ENCODE measurements around the gene LSAMP. TPM values are rescaled to one million over a fixed set of nuclear protein-coding genes. Genes with fewer than 3 reads are reported as not detected.

LSAMP gene
- total and polyA plus RNA-seq, 2 of the 4 experiments (the other 2 are of a cell fraction), result 7.9 to 8.0 TPM

- Histone ChIP-seq H3K36me3 (ENCODE audit: control insufficient read depth, insufficient read depth, low read length) (no peaks in the 10 kb centered on the region), H3K4me2 (ENCODE audit: low read depth, low read length) (no peak overlapping the region), H3K14ac (replicated peaks; ENCODE audit: low read depth, low read length) (no peak overlapping the region), H3K4ac (ENCODE audit: low read depth, low read length) (no peak overlapping the region), H3K9me3 (ENCODE audit: control insufficient read depth, insufficient read depth, low read length) (peaks cover 4% of the 10 kb centered on the region; the same call in 1 of the 2 replicates), H2BK5ac (ENCODE audit: low read depth, low read length, poor library complexity, severe bottlenecking) (no peak overlapping the region), H3K4me1 (ENCODE audit: control insufficient read depth, insufficient read depth, low read length) (no peaks in the 10 kb centered on the region), H3K23ac (ENCODE audit: low read depth, low read length) (no peak overlapping the region), H3K27ac (ENCODE audit: insufficient read depth, low read length) (no peak overlapping the region), H3K9me1 (ENCODE audit: insufficient read depth, low read length) (no peaks in the 10 kb centered on the region), H3K56ac (ENCODE audit: extremely low read depth, insufficient read depth, low read length) (no peak overlapping the region), H3K27me3 (ENCODE audit: control insufficient read depth, insufficient read depth, low read length) (no peaks in the 10 kb centered on the region), H2BK20ac (ENCODE audit: low read depth, low read length) (no peak overlapping the region), H4K91ac (ENCODE audit: insufficient read depth, low read depth, low read length) (no peak overlapping the region), H2BK120ac (ENCODE audit: low read depth, low read length) (no peak overlapping the region), H2AFZ (replicated peaks; ENCODE audit: low read length, poor library complexity) (no peak overlapping the region), H2AK5ac (ENCODE audit: low read depth, low read length) (no peak overlapping the region), H2BK15ac (ENCODE audit: low read depth, low read length) (no peak overlapping the region), H3K4me3 (ENCODE audit: insufficient read depth, low read depth, low read length) (no peak overlapping the region), H4K5ac (ENCODE audit: low read depth, low read length) (no peak overlapping the region), H3K18ac (ENCODE audit: low read depth, low read length) (no peak overlapping the region), H2AK9ac (replicated peaks; ENCODE audit: low read depth, low read length, poor library complexity) (no peak overlapping the region), H3K9ac (ENCODE audit: low read depth, low read length) (no peak overlapping the region), H3K79me1 (ENCODE audit: low read depth in 1 of 2, low read length in 2 of 2) (no peaks in the 10 kb centered on the region), H4K8ac (ENCODE audit: low read depth in 2 of 2, low read length in 2 of 2) (no peak overlapping the region), H4K20me1 (ENCODE audit: insufficient read depth, low read length) (no peaks in the 10 kb centered on the region)
- POLR2A ChIA-PET (ENCODE audit: unreplicated experiment), result no interaction called here
- no peak for ATAC-seq (ENCODE audit: low read depth)
- no peak for DNase-seq
- dilution Hi-C loops (cut with HindIII; ENCODE audit: low sequenced_read_pairs, unreplicated experiment) (no loop called here), in situ Hi-C loops (cut with MboI; ENCODE audit: low sequenced_read_pairs) (no loop called here), intact Hi-C loops (cut with micrococcal nuclease) (no loop called here)
- BruUV-seq (replicated peaks), result no TSS peak
- no peak for TF ChIP-seq RAD21 (IDR thresholded peaks at IDR 0.05; ENCODE audit: low read length)
- TF ChIP-seq USF2 (IDR thresholded peaks at IDR 0.05; ENCODE audit: low read depth, low read length), result no peak
- TF ChIP-seq CHD1 (IDR thresholded peaks at IDR 0.05; ENCODE audit: low read depth, low read length), result no peak
- no peak for TF ChIP-seq MAZ (IDR thresholded peaks at IDR 0.05; ENCODE audit: borderline replicate concordance, low read depth, low read length)
- TF ChIP-seq ELK1 (IDR thresholded peaks at IDR 0.05; ENCODE audit: borderline replicate concordance, low read depth, low read length), result no peak
- no peak for TF ChIP-seq MAFK (IDR thresholded peaks at IDR 0.05; ENCODE audit: low read depth, low read length)
- no peak for TF ChIP-seq POLR2A (IDR thresholded peaks at IDR 0.05; ENCODE audit: low read depth, low read length)
- TF ChIP-seq NFE2L2 (IDR thresholded peaks at IDR 0.05; ENCODE audit: low read depth, low read length), result no peak
- CTCF ChIA-PET, result interaction anchor here (0.6 kb wide), 1 partner anchor 1413 kb away, joined by 3 read pairs; no protein-coding TSS in a partner anchor
- WGBS, 2 experiments (ENCODE audit: extremely low coverage in 2 of 2, insufficient read length in 1 of 2), result no CpG with 5 or more reads among the region's 2 CpGs
Observed at GRCh38 chr3:116388867-116389385, 56.4 kb downstream of the LSAMP start.
